Activated T-cell treated with anti-CD3 and anti-CD28 coated beads, Interleukin-2, amount 50 U/mL, for 4 hours (primary cell): ENCODE data around the gene BIVM. TPM values are rescaled to one million over a fixed set of nuclear protein-coding genes. Genes with fewer than 3 reads are reported as not detected.

Experiments
- ATAC-seq, 2 donors: fragments of 200-7000 bp; cut with Tn5 transposase; one replicate each; pipeline ENCODE4 v1.10.0; 2021
- DNase-seq: peaks from one replicate; pipeline ENCODE4 v3.0.0-alpha.2; 2020
- H3K27me3 Mint-ChIP-seq: one replicate; pipeline ENCODE4 v1.8.0; 2021; ENCODE audit warnings: low read depth, mixed read lengths
- H3K36me3 Mint-ChIP-seq: one replicate; pipeline ENCODE4 v1.8.0; 2022; ENCODE audit warnings: mixed read lengths; ENCODE audit not compliant: insufficient read depth
- H3K4me1 Mint-ChIP-seq: one replicate; pipeline ENCODE4 v1.8.0; 2021; ENCODE audit warnings: low read depth, mixed read lengths
- H3K4me3 Mint-ChIP-seq: one replicate; pipeline ENCODE4 v1.8.0; 2021; ENCODE audit warnings: mild to moderate bottlenecking, moderate library complexity, mixed read lengths
- H3K9me3 Mint-ChIP-seq: one replicate; pipeline ENCODE4 v1.8.0; 2021; ENCODE audit warnings: mixed read lengths
- total RNA-seq, 3 donors: library from RNA; stranded (reverse); gene quantifications; one replicate each; pipeline ENCODE4 v1.2.1, GENCODE V29; 2021

The BIVM gene
- total RNA-seq, 3 donors from 2014 or later = 6.2 to 8.9 (median 7.3) TPM

GRCh38 chr13:102807699-102808098 lies 8.8 kb downstream of the BIVM start:
- ATAC-seq (no peak), DNase-seq (no peak)
- Mint-ChIP-seq H3K9me3 (peaks cover 6% of the 10 kb centered on the region), H3K4me3 (no peak overlapping the region), H3K27me3 (no peaks in the 10 kb centered on the region), H3K36me3 (peaks cover 7% of the 10 kb centered on the region), H3K4me1 (peaks cover 11% of the 10 kb centered on the region)

- ATAC-seq = no peak
- Mint-ChIP-seq H3K36me3 (peaks cover 17% of the 10 kb centered on the region), H3K4me1 (peaks cover 14% of the 10 kb centered on the region), H3K9me3 (peaks cover 6% of the 10 kb centered on the region), H3K4me3 (no peak overlapping the region), H3K27me3 (no peaks in the 10 kb centered on the region)
- DNase-seq = no peak
These were observed 13.8 kb downstream of the BIVM start for GRCh38 chr13:102812611-102813287.

GRCh38 chr13:102814025-102814607 lies 15.2 kb downstream of the BIVM start:
- Mint-ChIP-seq H3K4me3 (no peak overlapping the region), H3K9me3 (peaks cover 6% of the 10 kb centered on the region), H3K4me1 (peaks cover 12% of the 10 kb centered on the region), H3K27me3 (no peaks in the 10 kb centered on the region), H3K36me3 (peaks cover 17% of the 10 kb centered on the region)
- DNase-seq (no peak), ATAC-seq (no peak)

- H3K27me3 Mint-ChIP-seq = no peaks in the 10 kb centered on the region
- peaks cover 21% of the 10 kb centered on the region for H3K36me3 Mint-ChIP-seq
- no peak for ATAC-seq
- H3K4me1 Mint-ChIP-seq = peaks cover 12% of the 10 kb centered on the region
- peaks cover 6% of the 10 kb centered on the region for H3K9me3 Mint-ChIP-seq
- H3K4me3 Mint-ChIP-seq = no peak overlapping the region
- no peak for DNase-seq
These were observed 15.9 kb downstream of the BIVM start for GRCh38 chr13:102814793-102815192.

DNA sequence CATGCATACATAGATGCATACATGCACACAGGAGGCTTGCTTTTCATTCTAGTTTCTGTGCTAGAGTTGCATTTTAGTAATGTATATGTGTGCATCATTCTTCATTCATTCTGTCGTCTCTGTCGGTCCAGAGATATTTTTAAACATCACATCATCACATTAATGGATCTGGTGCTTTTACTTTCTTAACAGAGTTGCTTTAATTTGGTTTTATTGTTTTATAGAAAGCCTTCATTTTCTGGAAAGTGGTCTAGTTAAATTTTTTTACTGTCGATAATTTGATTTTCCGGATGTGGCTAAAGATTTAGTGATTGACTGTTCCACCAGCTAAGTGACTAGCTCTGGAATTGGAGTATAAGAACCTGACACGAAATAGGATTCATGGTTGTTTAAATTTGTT lies 16.9 kb downstream of the BIVM start:
- Mint-ChIP-seq H3K4me3 (no peak overlapping the region), H3K27me3 (no peaks in the 10 kb centered on the region), H3K4me1 (peaks cover 12% of the 10 kb centered on the region), H3K36me3 (peaks cover 22% of the 10 kb centered on the region), H3K9me3 (peaks cover 6% of the 10 kb centered on the region)
- ATAC-seq = no peak
- DNase-seq = no peak

DNA sequence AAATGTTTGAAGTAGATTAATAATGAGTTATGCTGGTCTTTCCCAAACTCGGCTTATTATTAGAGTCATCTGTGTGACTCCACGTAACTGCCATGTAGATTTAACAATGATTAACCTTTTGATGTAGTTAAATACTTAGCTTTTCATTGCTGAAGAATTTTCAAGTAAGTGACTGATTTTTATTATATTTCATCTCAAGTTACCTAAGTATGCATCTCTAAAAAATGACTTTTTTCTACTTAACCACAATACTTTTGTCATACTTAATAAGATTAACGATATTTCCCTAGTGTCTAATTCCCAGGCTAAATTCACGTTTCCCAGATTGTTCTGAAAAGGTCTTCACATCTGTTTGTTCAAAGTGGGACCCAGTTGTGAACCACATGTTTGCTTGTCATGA lies 17.8 kb downstream of the BIVM start:
- Mint-ChIP-seq H3K36me3 (peaks cover 22% of the 10 kb centered on the region), H3K9me3 (peaks cover 6% of the 10 kb centered on the region), H3K4me1 (peaks cover 12% of the 10 kb centered on the region), H3K4me3 (no peak overlapping the region), H3K27me3 (no peaks in the 10 kb centered on the region)
- ATAC-seq (no peak), DNase-seq (no peak)

- Mint-ChIP-seq H3K36me3 (peaks cover 21% of the 10 kb centered on the region), H3K4me1 (peaks cover 7% of the 10 kb centered on the region), H3K4me3 (no peak overlapping the region), H3K27me3 (no peaks in the 10 kb centered on the region), H3K9me3 (peaks cover under 1% of the 10 kb centered on the region)
- DNase-seq = no peak
- ATAC-seq = no peak
These were observed 18.3 kb downstream of the BIVM start for GRCh38 chr13:102817241-102817640.

- peaks cover 22% of the 10 kb centered on the region for H3K36me3 Mint-ChIP-seq
- no peak overlapping the region for H3K4me3 Mint-ChIP-seq
- DNase-seq = no peak
- no peak for ATAC-seq
- H3K4me1 Mint-ChIP-seq = peaks cover 4% of the 10 kb centered on the region
- H3K27me3 Mint-ChIP-seq = no peaks in the 10 kb centered on the region
- no peaks in the 10 kb centered on the region for H3K9me3 Mint-ChIP-seq
These were observed 19.0 kb downstream of the BIVM start for GRCh38 chr13:102817907-102818306.

DNA sequence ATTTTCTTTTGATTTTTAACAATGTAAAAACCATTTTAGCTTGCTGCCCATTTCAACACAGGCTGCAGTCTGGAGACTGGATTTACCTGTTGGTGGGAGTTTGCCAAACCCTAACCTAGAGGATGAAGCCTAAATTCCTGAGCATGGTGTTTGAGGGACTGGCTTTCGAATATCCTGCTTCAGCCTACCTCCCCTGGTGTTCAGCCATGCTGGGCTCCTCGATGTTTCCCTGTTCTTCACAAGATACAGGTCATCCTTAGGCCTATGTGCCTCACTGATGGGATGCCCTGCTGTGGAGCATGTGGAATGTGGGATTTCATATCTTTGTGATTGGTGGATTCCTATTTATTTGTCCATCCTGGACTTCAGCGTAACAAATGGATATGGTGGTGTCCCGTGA lies 26.5 kb downstream of the BIVM start:
- no peak for ATAC-seq
- peaks cover 9% of the 10 kb centered on the region for H3K36me3 Mint-ChIP-seq

DNA sequence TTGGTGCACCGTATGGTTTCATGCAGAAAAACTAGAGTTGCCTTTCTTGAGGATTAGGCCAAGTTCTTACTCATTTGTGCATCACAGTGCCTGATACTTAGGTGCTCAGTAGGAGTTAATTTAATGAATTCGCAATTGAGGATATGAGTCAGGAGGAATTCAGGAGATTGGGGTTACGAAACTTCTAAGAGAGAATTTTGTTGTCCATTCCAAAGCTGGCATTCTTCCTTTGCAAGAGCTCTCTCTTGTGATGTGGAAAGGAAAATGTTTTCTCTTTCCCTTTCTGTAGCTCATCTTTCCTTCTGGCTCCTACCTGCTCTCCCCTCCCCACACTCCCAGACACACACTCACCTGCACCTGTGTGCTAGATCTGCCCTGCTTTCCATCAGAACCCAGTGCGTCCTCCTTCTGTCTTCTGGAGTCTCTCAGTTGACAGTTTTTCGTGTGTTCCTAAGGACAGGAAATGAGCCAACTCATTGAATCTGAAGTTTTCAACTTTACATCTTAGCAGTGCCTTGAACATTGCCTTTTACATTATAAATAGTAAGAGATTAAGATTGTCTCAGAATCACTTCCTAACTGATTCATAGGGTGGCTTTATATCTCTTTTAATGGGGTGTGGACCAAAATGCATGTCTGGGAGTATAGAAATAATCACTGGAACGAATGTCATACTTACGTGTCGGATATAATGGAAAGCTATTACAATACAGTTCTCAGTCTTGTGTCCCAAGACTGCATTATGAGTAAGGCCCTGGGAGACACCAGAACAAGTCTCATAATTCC lies 27.2 kb downstream of the BIVM start:
- Mint-ChIP-seq H3K27me3 (no peaks in the 10 kb centered on the region), H3K4me1 (no peaks in the 10 kb centered on the region), H3K9me3 (no peaks in the 10 kb centered on the region), H3K36me3 (peaks cover 9% of the 10 kb centered on the region), H3K4me3 (no peak overlapping the region)
- DNase-seq (no peak), ATAC-seq (no peak)

More for the DNA sequence above, 26.5 kb downstream of the BIVM start:
- DNase-seq = no peak
- Mint-ChIP-seq H3K4me3 (no peak overlapping the region), H3K4me1 (no peaks in the 10 kb centered on the region), H3K9me3 (no peaks in the 10 kb centered on the region), H3K27me3 (no peaks in the 10 kb centered on the region)

- Mint-ChIP-seq H3K9me3 (no peaks in the 10 kb centered on the region), H3K27me3 (no peaks in the 10 kb centered on the region), H3K4me3 (no peak overlapping the region), H3K4me1 (no peaks in the 10 kb centered on the region), H3K36me3 (peaks cover 4% of the 10 kb centered on the region)
- ATAC-seq = no peak
- no peak for DNase-seq
These were observed 31.7 kb downstream of the BIVM start for GRCh38 chr13:102830646-102831045.

DNA sequence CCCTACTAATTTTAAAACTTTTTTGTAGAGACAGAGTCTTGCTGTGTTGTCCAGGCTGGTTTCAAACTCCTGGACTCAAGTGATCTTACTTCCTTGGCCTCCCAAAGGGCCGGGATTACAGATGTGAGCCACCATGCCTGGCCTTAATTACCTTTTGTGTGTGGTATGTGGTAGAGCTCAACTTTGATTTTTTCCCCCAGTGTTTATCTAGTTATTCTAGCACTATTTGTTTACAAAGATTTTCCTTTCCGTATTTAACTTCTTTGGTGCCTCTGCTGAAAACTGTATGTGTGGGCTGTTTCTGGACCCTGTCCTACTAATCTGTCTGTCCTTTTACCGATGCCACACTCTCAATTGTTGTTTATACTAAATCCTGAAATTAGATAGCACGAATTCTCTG lies 37.6 kb downstream of the BIVM start:
- Mint-ChIP-seq H3K4me3 (no peak overlapping the region), H3K36me3 (peaks cover 10% of the 10 kb centered on the region), H3K4me1 (no peaks in the 10 kb centered on the region), H3K9me3 (no peaks in the 10 kb centered on the region), H3K27me3 (no peaks in the 10 kb centered on the region)
- no peak for ATAC-seq
- no peak for DNase-seq

DNA sequence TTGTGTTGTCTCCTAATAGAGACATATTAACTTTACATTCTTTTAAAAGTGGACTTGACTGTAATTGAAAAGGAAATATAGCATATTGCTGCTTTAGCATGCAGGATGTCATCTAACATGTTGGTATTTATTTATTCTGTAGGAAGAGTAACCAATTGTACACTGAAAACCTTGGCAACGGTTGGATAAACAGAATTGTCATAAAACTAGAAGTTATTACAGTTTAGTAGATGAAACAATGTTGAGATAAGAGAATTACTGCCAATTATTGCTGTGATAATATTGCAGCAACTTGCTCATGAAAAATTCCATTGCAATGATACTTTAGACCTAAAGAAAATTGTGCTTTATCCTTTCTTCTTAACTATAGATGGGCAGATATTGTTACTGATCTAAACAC lies 39.4 kb downstream of the BIVM start:
- no peak overlapping the region for H3K4me3 Mint-ChIP-seq
- H3K27me3 Mint-ChIP-seq = no peaks in the 10 kb centered on the region
- no peaks in the 10 kb centered on the region for H3K9me3 Mint-ChIP-seq
- ATAC-seq = no peak
- no peak for DNase-seq
- H3K4me1 Mint-ChIP-seq = no peaks in the 10 kb centered on the region
- peaks cover 10% of the 10 kb centered on the region for H3K36me3 Mint-ChIP-seq

- peaks cover 10% of the 10 kb centered on the region for H3K36me3 Mint-ChIP-seq
- no peaks in the 10 kb centered on the region for H3K4me1 Mint-ChIP-seq
- ATAC-seq (no peak), DNase-seq (no peak)
- H3K4me3 Mint-ChIP-seq = no peak overlapping the region
- H3K27me3 Mint-ChIP-seq = no peaks in the 10 kb centered on the region
- H3K9me3 Mint-ChIP-seq = no peaks in the 10 kb centered on the region
These were observed 40.1 kb downstream of the BIVM start for GRCh38 chr13:102838982-102839381.

DNA sequence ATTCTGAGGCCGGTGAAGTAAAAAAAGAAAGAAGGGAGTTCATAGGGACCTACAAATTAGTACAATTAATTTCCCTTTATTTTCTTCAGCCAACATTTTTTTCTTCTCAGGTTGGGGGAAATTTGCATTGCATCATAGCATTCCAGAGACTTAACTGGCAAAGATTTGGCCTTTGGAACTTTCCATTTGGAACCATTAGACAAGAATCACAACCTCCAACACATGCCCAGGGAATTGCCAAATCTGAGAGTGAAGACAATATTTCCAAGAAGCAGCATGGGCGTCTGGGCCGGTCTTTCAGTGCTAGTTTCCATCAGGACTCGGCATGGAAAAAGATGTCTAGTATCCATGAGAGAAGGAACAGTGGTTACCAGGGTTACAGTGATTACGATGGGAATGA lies 40.5 kb downstream of the BIVM start:
- Mint-ChIP-seq H3K27me3 (no peaks in the 10 kb centered on the region), H3K4me3 (no peak overlapping the region), H3K9me3 (no peaks in the 10 kb centered on the region), H3K36me3 (peaks cover 10% of the 10 kb centered on the region), H3K4me1 (peaks cover 2% of the 10 kb centered on the region)
- no peak for ATAC-seq
- no peak for DNase-seq
